Skeletal muscle tissue (tissue), 4 donors: ENCODE data around the gene BEND4. TPM values are rescaled to one million over a fixed set of nuclear protein-coding genes. Genes with fewer than 3 reads are reported as not detected.

Experiments
- H3K27ac ChIP-seq: one replicate; pipeline ENCODE4 v1.7.0; 2013; ENCODE audit warnings: mild to moderate bottlenecking, low read depth, low read length, inconsistent platforms
- H3K27me3 ChIP-seq, 3 donors: one replicate each; pipeline ENCODE4 v1.7.0; 2013; ENCODE audit warnings: low read length in 3 of 3; ENCODE audit not compliant: control insufficient read depth in 3 of 3, insufficient read depth in 3 of 3
- H3K36me3 ChIP-seq, 3 donors: one replicate each; pipeline ENCODE4 v1.7.0; 2013; ENCODE audit warnings: low read length in 3 of 3; ENCODE audit not compliant: control insufficient read depth in 3 of 3, insufficient read depth in 3 of 3
- H3K4me1 ChIP-seq, 3 donors: one replicate each; pipeline ENCODE4 v1.7.0; 2013; ENCODE audit warnings: low read length in 3 of 3, mild to moderate bottlenecking in 3 of 3; ENCODE audit not compliant: control insufficient read depth in 3 of 3, insufficient read depth in 3 of 3
- H3K4me3 ChIP-seq, 3 donors: one replicate each; pipeline ENCODE4 v1.7.0; 2013; ENCODE audit warnings: low read length in 3 of 3
- H3K9ac ChIP-seq, 3 donors: one replicate each; pipeline ENCODE4 v1.7.0; 2013; ENCODE audit warnings: low read length in 3 of 3, mild to moderate bottlenecking in 3 of 3, moderate library complexity in 2 of 3, low read depth in 1 of 3
- H3K9me3 ChIP-seq, 3 donors: one replicate each; pipeline ENCODE4 v1.7.0; 2013; ENCODE audit warnings: low read length in 3 of 3; ENCODE audit not compliant: control insufficient read depth in 3 of 3
- total RNA-seq: library from RNA; depleted of rRNA; stranded (reverse); fragments of >200 nt; gene quantifications from one replicate; pipeline ENCODE4 v1.2.3, GENCODE V29; 2014
- donor health status: Osteomylitis.

Gene BEND4
- total RNA-seq, 1 donor from 2014 or later: under 0.01 TPM

DNA sequence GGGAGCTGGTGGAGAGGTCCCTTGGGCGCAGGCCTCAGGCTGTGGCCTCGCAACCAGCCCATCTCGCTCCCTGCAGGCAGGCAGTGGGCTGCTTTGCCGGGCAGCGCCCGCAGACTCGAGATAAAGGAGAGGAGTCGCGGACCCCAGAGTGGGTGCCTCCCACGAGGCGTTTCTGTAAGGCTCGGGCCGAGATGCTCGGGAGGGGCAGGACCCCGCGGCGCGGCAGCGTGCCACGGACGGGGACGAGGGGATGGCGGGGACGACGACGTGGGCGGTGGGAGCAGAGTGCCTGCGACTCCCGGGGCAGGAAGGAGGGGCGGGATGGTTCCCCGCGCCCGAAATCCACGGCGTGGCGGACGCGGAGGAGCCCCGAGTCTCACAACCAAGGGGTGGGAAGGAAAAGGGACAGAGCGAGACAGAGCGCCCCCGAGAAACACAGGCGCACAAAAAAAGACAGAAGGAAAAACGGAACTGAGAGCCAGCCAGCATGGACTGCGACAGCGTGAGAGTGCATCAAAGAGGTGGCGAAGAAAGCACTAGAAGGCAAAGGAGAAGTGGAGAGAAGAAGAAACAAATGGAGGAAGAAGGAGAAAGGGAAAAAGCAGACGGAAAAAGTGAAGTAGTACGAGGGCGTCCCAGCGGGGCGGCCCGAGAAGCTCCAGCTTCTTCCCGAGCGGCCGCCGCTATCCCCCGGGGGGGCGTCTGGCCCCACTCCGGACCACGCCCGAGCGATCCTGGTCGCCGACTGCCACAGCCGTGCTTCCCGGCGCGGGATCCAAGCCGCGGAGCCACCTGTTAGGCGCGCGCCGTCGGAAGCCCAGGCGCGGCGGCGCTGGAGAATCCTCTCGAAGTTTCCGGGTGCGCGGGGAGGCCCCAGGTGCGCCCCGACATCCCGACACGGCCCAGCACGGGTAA is 1.5 kb downstream of the BEND4 start:
- Histone ChIP-seq H3K9me3 (no peaks in the 10 kb centered on the region), H3K36me3 (no peaks in the 10 kb centered on the region), H3K27me3 (peaks cover 40 to 57% (median 42%) of the 10 kb centered on the region in 3 donors), H3K4me3 (no peak overlapping the region), H3K27ac (no peak overlapping the region), H3K4me1 (peaks cover 0 to 3% (median 0%) of the 10 kb centered on the region in 3 donors), H3K9ac (no peak overlapping the region)

GRCh38 chr4:42149004-42149403 is 3.5 kb downstream of the BEND4 start:
- Histone ChIP-seq H3K27ac (no peak overlapping the region), H3K4me1 (peaks cover 0 to 3% (median 0%) of the 10 kb centered on the region in 3 donors), H3K4me3 (no peak overlapping the region), H3K9me3 (no peaks in the 10 kb centered on the region), H3K36me3 (no peaks in the 10 kb centered on the region), H3K27me3 (peaks cover 40 to 56% (median 40%) of the 10 kb centered on the region in 3 donors), H3K9ac (no peak overlapping the region)

DNA sequence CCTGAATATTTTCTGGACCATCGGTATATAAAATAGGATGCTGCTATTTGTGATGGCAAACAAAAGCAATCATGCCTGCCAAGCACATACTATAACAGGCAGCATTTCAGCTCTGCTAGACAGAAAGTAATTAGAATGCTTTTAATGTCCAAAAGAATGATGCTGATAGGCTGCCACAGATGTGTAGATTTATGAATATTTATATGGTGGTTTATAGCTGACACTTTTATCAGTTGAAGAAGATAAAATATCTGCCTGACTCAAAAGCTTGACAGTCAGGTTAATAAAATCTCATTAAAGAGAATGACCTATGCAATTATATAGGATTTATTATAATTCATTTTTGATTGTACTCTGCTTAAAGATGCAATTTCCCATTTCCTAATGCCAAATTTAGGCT is 4.0 kb downstream of the BEND4 start:
- H3K9ac ChIP-seq: no peak overlapping the region
- H3K36me3 ChIP-seq: no peaks in the 10 kb centered on the region
- H3K4me3 ChIP-seq: no peak overlapping the region
- peaks cover 0 to 3% (median 0%) of the 10 kb centered on the region in 3 donors for H3K4me1 ChIP-seq
- no peaks in the 10 kb centered on the region for H3K9me3 ChIP-seq
- peaks cover 35 to 54% (median 42%) of the 10 kb centered on the region in 3 donors for H3K27me3 ChIP-seq
- H3K27ac ChIP-seq: no peak overlapping the region

- H3K27me3 ChIP-seq: peaks cover 3 to 15% (median 5%) of the 10 kb centered on the region in 3 donors
- H3K4me3 ChIP-seq: no peak overlapping the region
- no peak overlapping the region for H3K27ac ChIP-seq
- no peaks in the 10 kb centered on the region for H3K36me3 ChIP-seq
- H3K9ac ChIP-seq: no peak overlapping the region
- H3K9me3 ChIP-seq: peaks cover 0 to 6% (median 0%) of the 10 kb centered on the region in 3 donors
- H3K4me1 ChIP-seq: no peaks in the 10 kb centered on the region
Observed at GRCh38 chr4:42144028-42144427, 8.4 kb downstream of the BEND4 start.

- Histone ChIP-seq H3K9ac (no peak overlapping the region), H3K9me3 (peaks cover 0 to 6% (median 0%) of the 10 kb centered on the region in 3 donors), H3K27me3 (peaks cover 3 to 8% (median 5%) of the 10 kb centered on the region in 3 donors), H3K4me1 (no peaks in the 10 kb centered on the region), H3K36me3 (no peaks in the 10 kb centered on the region), H3K4me3 (no peak overlapping the region), H3K27ac (no peak overlapping the region)
Observed at GRCh38 chr4:42142591-42142990, 9.9 kb downstream of the BEND4 start.

DNA sequence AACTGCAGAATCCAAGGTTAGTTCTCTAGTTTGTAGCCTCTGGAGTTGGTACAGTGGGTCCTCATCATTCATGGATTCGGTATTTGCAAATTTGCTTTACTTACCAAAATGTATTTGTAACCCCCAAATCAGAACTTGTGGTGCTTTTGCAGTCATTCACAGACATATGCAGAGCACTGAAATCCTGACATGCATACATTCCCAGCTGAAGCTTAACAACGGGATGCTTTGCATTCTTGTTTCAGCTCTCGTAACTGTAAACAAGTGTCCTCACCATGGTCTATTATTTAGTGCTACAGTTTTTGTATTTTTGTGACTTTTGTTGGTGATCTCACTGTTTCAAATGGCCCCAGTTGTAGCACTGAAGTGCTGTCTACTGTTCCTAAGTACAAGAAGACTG is 16.1 kb downstream of the BEND4 start:
- Histone ChIP-seq H3K9me3 (peaks cover 0 to 6% (median 3%) of the 10 kb centered on the region in 3 donors), H3K4me3 (no peak overlapping the region), H3K27ac (no peak overlapping the region), H3K27me3 (peaks cover 2 to 4% (median 3%) of the 10 kb centered on the region in 3 donors), H3K36me3 (no peaks in the 10 kb centered on the region), H3K9ac (no peak overlapping the region), H3K4me1 (no peaks in the 10 kb centered on the region)

- peaks cover 0 to 2% (median 0%) of the 10 kb centered on the region in 3 donors for H3K27me3 ChIP-seq
- no peaks in the 10 kb centered on the region for H3K4me1 ChIP-seq
Observed at GRCh38 chr4:42133006-42133405, 19.4 kb downstream of the BEND4 start.

GRCh38 chr4:42132099-42132498 is 20.4 kb downstream of the BEND4 start:
- no peak overlapping the region for H3K9ac ChIP-seq

More at GRCh38 chr4:42133006-42133405, 19.4 kb downstream of the BEND4 start:
- no peaks in the 10 kb centered on the region for H3K36me3 ChIP-seq
- no peak overlapping the region for H3K27ac ChIP-seq
- no peak overlapping the region for H3K4me3 ChIP-seq
- no peak overlapping the region for H3K9ac ChIP-seq
- peaks cover 0 to 3% (median 0%) of the 10 kb centered on the region in 3 donors for H3K9me3 ChIP-seq

DNA sequence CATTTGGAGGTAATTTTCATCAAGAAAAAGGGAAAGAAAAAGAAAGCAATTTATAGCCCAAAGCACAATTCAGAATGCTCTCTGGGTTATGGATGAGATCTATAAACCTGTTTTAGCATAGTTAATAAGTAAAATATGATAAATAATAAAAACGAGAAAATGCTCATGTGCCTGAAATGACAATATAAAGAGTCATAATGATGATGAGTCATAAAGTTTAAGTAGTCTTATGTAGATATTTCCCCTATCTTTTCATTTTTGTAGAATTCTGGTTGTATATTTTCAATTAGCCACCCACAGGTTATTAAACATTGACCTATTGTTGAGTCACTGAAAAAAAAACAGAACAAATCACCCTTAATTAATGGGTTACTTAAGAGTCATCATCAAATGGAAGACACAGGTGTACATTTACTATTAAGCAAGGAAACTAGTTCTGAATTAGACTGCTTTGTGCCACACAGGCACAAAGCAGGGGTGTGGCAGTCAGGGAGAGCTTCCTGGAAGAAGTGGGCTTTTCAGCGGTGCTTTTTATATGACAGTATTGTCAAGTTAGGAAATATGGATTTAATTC is 29.3 kb downstream of the BEND4 start:
- Histone ChIP-seq H3K27me3 (peaks cover 10 to 26% (median 21%) of the 10 kb centered on the region in 3 donors), H3K36me3 (no peaks in the 10 kb centered on the region), H3K27ac (no peak overlapping the region), H3K4me3 (no peak overlapping the region), H3K4me1 (no peaks in the 10 kb centered on the region), H3K9ac (no peak overlapping the region), H3K9me3 (no peaks in the 10 kb centered on the region)

More at GRCh38 chr4:42132099-42132498, 20.4 kb downstream of the BEND4 start:
- Histone ChIP-seq H3K9me3 (peaks cover 0 to 3% (median 0%) of the 10 kb centered on the region in 3 donors), H3K4me1 (no peaks in the 10 kb centered on the region), H3K27ac (no peak overlapping the region), H3K36me3 (no peaks in the 10 kb centered on the region), H3K27me3 (peaks cover 0 to 2% (median 0%) of the 10 kb centered on the region in 3 donors), H3K4me3 (no peak overlapping the region)

GRCh38 chr4:42122237-42122636 is 30.2 kb downstream of the BEND4 start:
- no peak overlapping the region for H3K4me3 ChIP-seq
- no peaks in the 10 kb centered on the region for H3K9me3 ChIP-seq
- no peaks in the 10 kb centered on the region for H3K4me1 ChIP-seq
- peaks cover 10 to 26% (median 21%) of the 10 kb centered on the region in 3 donors for H3K27me3 ChIP-seq
- H3K27ac ChIP-seq: no peak overlapping the region
- H3K36me3 ChIP-seq: no peaks in the 10 kb centered on the region
- H3K9ac ChIP-seq: no peak overlapping the region
